ENCODE measurements around the gene P2RY2.

The P2RY2 gene

DNA sequence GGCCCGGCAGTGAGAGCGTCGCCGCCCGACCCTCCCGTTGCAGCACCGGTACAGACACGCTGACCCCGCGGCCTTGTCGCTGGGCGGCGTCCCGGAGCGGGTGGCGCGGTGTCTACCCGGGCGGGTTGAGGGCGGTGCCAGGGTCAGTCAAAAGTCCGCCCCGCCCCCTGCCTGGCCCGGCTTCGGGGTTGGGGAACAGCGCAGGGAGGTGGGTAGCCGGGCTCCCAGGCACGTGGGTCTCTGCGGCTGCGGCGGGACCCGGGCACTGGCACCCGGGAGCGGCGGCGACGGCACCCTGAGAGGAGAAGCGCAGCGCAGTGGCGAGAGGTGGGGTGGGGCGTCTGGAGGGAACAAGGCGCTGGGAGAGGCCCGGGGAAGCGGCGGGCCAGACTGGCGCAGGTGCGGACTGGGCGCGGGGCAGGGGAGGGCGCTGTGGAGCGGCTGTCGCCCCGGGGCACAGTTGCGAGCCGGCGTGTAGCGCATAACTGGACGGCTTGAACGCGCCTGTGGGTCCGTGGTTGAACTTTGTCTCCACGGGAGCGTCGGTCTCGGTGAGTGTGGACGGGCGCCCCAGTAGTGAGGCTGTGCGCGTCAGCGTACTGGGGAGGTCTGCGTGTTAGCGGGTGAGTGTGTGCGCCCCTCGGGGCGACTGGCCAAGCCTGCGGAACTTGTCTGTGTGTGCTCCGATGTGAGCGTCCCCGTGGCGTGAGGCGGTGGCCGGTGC lies at the start of gene P2RY2:
Gene P2RY2 (plus strand): TSS at position 176 of the 724 bp plus-strand sequence. CDS start 15,879 bp downstream, outside the sequence.
- DNase-seq: no peak

GRCh38 chr11:73168925-73169579 lies 49.0 kb upstream of the P2RY2 start:
- no peak for DNase-seq

GRCh38 chr11:73170140-73170539 lies 47.9 kb upstream of the P2RY2 start:
- DNase-seq: no peak

DNA sequence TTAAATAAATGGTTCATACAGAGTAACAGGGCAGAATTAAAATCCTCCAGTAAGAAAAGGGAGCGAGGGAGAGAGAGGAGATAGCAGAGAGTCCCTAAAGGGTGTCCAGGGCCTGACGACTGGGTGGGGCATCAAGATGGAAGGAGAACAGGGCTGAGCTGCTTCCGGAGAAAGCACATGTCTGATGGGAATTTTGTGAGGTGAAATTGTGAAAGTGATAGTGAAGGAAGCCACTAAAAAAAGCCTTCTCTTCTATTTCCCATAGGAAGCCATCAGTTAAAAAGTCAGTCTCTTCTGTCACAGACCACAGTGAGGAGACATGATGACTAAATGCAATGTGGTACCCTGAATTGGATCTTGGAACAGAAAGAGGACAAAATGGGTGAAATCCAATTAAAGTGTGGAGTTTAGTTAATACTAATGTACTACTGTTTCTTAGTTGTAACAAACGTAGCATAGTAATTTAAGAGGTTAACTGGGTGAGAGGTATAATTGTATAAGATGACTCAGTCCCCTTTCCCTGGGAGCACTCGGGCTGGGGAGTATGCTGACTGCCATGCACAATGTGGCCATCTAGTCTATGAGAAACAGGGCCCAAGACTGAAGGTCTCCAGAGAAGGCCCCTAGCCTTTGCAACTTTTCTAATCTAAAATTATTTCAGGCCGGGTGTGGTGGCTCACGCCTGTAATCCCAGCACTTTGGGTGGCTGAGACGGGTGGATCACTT lies 46.5 kb upstream of the P2RY2 start:
- DNase-seq: no peak

GRCh38 chr11:73172992-73173656 lies 45.0 kb upstream of the P2RY2 start:
- no peak for DNase-seq

DNA sequence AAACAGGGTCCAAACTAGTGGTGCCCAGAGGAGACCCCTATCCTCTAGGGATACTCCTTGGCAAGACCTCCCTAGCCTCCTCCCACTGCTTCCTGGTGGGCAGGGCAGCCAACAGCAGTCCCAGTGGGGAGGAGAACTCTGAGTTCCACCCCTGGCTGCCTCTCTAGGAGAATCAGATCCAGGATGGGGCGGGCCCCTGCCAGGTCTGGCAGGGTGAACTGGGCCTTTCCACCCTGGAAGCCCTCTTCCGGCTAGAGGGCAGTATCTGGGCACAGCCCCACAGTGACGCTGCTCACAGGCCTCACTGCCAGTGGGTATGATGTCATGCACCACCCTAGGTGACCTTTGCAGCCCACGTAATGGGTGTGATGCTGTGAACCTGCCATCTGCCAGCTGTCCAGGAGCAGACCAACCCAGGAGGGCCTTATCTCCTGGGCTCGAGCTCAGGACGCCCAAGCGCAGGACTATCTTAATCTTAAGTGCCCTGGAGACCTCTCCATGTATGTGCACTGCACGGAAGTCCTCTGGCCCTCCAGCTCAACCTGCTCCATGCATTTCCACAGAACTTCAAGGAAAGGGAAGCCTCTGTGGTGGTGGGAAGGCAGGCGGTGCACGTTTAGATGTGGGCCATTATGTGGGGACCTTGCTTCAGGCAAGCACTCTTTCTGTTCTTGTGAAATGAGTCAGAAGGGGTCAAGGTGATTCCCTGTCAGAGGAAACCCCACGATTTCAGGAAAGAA lies 44.2 kb upstream of the P2RY2 start:
- no peak for DNase-seq

DNA sequence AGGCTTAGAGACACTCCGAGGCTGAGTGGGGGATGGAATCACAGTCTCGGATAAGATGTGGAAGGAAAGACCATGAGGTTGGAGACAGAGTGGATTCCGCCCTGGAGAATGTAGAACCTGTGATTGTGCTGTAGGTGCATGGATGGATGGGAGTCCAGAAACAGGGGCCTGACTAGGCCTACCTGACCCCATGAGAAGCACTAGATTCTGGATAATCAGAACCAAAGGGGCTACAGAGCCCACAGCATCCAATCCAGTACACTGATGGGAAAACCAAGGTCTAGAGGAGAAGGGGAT lies 43.6 kb upstream of the P2RY2 start:
- no peak for DNase-seq

DNA sequence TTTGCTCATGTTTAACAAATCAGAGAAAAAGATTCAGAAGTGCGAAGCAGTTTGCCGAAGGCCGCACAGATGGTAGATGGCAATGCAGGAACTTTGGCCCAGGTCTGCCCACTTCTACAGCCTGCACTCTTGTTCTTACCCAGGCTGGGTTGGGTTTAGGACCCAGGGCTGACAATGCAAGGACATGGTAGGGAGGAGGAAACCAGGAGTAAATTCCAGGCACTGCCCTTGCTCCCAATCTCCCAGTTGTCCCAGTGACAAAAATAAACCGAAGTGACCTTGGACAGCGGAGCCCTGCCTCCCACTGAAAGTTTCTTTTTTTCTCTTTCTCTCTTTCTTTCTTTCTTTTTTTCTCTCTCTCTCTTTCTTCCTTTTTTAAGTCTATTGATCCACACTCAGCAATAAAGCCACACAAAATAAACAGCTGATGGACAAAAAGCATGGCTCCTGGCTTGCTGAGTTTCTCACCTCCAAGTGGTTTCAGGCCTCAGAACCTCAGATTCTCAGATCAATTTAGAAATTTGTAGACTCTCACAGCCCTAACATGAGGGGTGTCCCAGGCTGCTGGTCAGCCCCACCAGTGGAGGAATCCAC lies 42.4 kb upstream of the P2RY2 start:
- DNase-seq: no peak

- no peak for DNase-seq
Observed at GRCh38 chr11:73176145-73176873, 41.8 kb upstream of the P2RY2 start.

- DNase-seq: no peak
Observed at GRCh38 chr11:73176874-73177155, 41.3 kb upstream of the P2RY2 start.

DNA sequence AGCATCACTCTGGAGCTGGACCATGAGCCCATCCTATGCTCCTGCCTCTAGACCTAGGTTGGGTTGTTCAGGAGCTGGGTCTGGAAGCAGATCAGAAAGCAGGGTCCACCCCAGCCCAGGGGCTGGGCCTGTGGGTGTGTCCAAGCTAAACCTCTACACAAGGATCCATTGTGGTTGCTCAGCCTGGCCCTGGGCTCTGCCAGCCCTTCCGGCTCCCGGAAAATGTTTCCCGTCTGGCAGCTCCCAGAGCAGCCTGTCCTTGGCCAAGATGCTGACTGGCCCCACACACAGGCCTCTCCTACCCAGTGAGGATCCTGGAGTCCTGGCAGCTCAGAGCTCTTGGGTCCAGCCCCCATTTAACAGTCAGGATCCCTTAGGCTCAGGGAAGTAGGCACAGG lies 40.7 kb upstream of the P2RY2 start:
- no peak for DNase-seq

GRCh38 chr11:73177778-73178539 lies 40.1 kb upstream of the P2RY2 start:
- peak; percentile 77 for DNase-seq

- no peak for DNase-seq
Observed at GRCh38 chr11:73178681-73179080, 39.4 kb upstream of the P2RY2 start.

DNA sequence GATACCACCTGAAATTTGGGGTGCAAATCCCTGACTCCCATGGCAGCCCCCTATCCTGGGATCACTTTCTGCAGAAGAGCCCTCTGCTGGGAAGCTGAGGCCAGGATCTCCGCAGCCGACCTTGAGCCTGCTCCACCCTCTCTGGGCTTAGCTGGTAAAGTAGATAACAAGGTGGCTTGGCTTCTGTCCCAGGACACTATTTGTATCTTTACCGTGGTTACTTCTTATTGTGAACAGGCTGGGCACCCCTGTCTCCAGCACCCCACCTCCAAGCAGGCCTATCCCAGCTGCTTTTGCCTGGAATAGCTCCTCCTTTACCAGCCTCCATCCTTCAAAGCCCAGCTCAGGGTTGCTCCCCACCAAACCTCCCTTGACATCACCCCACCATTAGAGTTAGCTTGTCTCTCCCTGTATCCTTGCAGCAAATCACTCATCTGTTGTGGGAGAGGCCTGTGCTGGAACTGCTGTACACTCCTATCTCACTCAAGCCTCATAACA lies 35.2 kb upstream of the P2RY2 start:
- DNase-seq: no peak

GRCh38 chr11:73184953-73185671 lies 33.0 kb upstream of the P2RY2 start:
- DNase-seq: no peak

DNA sequence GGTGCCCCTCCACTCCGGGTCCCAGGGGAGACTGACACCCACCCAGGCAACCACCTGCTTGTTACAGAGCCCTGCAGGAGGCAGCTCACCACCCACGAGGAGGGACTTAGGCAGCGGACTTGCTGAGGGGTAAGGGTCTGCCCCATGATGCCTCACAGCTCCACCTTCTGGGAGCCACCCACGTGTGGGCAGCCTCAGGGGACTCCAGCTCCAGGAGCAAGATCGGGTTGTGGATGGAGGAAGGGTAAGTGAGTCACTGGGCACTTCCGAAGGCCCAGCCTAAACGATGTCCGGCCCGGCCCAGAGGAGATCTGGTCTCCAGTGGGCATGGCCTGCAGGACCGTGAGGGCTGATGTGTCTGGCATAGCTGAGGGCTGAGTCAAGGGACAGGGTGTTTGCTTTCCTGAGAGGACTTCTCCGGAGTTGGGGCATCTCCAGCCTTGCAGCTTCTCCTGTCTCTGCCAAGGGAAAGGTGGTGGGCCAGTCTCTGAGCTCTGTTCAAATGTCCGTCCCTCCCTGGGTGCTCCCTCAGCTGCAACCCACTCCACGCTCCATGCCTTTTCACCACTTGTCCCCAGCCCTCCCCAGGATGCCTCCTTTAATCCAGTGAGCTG lies 32.3 kb upstream of the P2RY2 start:
- DNase-seq: no peak

GRCh38 chr11:73186294-73186850 lies 31.7 kb upstream of the P2RY2 start:
- no peak for DNase-seq

- DNase-seq: no peak
Observed at GRCh38 chr11:73186886-73187285, 31.2 kb upstream of the P2RY2 start.

- DNase-seq: no peak
Observed at GRCh38 chr11:73187854-73188253, 30.2 kb upstream of the P2RY2 start.

GRCh38 chr11:73188301-73188700 lies 29.8 kb upstream of the P2RY2 start:
- no peak for DNase-seq

Measured in activated CD4-positive, alpha-beta T cell treated with anti-CD3 and anti-CD28 coated beads for 1 hour (primary cell).